NK-92 (cell line): ENCODE results near the gene ELOF1.
"Not testable (repeated sequence)": the region's sequence is repeated elsewhere in the genome, so short reads cannot be mapped to it uniquely, and the experiment has no call there.

Experiments
- DNase-seq: peaks from one replicate; lab custom pipeline; 2025; ENCODE audit not compliant: unreplicated experiment; lab: John Stamatoyannopoulos, UW

The ELOF1 gene

DNA sequence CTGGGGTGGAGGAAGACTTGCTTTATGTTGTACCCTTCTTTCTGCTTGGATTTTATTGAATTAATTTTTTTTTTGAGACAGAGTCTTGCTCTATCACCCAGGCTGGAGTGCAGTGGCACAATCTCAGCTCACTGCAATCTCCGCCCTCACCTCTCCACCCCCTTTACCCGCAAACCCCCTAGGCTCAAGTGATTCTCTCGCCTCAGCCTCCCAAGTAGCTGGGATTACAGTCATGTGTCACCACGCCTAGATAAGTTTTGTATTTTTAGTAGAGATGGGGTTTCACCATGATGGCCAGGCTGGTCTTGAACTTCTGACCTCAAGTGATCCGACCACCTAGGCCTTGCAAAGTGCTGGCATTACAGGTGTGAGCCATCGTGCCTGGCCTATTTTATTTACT is 14.3 kb upstream of the ELOF1 start:
- not testable (repeated sequence) for DNase-seq

DNA sequence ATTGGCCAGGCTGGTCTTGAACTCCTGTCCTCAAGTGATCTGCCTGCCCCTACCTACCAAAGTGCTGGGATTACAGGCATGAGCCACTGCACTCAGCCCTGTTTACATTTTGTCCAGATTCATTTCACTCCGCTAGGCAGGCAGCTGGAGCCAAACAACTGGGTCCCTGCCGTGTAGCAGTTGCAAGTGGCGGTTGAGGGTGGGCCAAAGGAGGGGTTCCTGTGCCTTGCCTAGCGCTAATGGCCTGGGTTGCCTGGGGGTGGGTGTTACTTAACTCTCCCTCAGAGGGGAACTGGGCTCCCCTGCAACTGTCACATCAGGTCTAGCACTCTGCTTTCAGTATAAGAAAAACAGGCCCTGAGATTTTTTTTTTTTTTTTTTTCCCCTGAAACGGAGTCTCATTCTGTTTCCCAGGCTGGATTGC is 11.0 kb upstream of the ELOF1 start:
- no peak for DNase-seq

DNA sequence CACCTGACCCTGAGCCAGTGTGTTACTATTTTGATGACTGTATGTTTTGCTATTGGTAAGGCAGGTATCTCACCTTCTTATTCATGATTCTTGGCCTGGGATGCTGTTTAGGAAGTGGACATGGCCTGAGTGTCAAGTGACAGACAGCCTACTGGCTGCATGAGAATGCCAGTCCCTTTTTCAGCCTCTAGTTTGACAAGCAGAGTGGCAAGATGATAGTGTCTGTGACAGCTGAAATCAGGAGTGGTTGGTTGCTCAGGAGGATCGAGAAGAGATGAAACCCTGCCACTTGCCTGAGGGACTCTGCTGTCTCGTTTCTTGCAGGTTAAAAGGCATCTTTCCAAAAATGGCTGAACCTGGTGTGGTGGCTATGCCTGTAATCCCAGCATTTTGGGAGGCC is 7.1 kb upstream of the ELOF1 start:
- DNase-seq, result no peak

DNA sequence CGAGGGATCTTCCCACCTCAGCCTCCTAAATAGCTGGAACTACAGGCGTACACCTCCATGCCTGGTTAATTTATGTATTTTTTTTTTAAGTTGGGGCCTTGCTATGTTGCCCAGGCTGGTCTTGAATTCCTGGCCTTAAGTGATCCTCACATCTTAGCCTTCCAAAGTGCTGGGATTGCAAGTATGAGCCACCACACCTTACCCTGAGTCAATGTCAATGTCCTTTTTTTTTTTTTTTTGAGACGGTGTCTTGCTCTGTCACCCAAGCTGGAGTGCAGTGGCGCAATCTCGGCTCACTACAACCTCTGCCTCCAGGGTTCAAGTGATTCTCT is 6.6 kb upstream of the ELOF1 start:
- DNase-seq, result not testable (repeated sequence)

DNA sequence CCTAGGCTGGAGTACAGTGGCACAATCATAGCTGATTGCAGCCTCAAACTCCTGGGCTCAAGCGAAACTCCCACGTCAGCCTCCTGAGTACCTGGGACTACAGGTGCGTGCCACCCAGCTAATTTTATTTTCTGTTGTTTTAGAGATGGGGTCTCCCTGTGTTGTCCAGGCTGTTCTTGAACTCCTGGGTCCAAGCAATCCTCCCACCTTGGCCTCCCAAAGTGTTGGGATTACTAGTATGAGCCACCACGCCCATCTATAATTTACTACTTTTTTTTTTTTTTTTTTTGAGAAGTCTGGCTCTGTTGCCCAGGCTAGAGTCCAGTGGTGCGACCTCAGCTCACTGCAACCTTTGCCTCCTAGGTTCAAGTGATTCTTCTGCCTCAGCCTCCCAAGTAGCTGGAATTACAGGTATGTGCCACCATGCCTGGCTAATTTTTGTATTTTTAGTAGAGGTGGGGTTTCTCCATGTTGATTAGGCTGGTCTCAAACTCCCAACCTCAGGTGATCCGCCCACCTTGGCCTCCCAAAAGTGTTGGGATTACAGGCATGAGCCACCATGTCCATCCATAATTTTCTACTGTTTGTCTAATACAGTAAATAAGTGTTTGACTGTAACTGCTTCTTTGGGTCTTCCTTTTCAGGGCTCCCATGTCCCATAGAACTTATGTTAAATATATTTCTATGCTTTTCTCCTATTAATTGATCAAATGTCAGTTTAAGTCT is 5.2 kb upstream of the ELOF1 start:
- DNase-seq, result not testable (repeated sequence)

DNA sequence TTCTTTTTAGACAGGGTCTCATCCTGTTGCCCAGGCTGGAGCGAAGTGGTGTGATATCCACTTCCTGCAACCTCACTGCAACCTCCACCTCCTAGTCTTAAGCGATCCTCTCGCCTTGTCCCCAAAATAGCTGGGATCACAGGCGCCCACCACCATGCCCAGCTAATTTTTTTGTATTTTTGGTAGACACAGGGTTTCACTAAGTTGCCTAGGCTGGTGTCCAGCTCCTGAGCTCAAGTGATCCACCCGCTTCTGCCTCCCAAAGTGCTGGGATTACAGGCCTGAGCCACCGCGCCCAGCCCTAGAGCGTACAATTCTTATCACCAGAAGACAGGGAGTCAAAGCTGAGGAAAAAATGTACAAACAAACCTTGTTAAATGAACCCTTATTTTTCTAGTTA is 4.5 kb upstream of the ELOF1 start:
- DNase-seq, result no peak

DNA sequence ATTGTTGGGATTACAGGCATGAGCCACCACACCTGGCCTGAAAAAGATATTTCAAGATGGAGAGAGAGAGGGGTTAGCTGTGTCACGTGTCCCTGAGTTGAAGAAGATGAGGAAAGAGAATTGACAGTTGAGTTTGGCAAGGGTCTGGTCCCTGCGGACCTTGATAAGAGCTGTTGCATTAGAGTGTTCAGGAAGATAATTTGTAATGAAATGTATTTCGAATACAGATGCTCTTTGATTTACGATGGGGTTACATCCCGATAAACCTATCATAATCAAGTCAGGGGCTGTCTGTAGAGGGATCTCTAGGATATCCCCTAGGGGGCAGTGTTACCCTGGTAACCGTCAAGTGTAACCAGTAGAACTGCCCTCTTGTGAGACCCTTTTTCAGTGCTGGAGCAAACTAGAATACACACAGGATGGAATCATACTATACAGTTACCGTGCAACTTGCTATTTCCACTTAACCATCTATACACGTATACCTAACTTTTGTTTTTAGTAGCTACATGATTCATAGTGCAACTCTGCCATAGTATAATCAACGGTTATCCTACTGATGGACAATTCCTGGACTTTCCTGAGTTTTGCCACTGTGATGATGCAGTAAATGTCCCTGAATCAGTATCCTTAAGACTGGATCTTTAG is 1.5 kb upstream of the ELOF1 start:
- DNase-seq, result no peak

DNA sequence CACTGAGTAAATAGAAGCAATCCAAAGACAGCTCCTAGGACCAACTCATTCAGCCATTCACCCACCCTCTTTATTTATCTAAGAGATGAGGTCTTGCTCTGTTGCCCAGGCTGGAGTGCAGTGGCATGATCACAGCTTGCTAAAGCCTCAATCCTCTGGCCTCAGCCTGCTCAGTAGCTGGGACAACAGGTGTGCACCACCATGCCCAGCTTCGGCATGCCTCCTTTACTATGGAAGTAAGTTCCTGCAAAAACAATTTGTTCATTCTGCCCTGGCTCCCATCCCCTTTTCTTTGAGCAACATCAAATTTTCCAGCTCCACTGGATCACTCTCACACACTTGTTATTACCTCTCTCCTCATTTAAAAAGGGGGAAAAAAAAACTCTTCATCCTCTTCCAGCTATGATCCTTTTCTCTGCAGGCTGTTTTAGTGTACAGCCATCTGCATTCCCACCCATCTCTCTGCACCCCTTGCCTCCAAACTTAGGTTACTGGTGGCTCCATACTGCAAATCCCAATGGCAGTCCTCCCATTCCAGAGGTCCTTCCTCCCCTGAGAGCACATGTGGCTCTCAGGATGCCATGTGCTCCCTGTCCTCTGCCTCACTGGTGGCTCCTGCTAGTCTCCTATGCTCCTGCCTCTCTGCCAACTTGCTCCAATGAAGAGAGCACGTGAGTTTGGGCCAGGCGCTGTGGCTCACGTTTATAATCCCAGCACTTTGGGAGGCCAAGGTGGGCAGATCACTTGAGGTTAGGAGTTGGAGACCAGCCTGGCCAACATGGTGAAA is 2.2 kb downstream of the ELOF1 start:
- no peak for DNase-seq

DNA sequence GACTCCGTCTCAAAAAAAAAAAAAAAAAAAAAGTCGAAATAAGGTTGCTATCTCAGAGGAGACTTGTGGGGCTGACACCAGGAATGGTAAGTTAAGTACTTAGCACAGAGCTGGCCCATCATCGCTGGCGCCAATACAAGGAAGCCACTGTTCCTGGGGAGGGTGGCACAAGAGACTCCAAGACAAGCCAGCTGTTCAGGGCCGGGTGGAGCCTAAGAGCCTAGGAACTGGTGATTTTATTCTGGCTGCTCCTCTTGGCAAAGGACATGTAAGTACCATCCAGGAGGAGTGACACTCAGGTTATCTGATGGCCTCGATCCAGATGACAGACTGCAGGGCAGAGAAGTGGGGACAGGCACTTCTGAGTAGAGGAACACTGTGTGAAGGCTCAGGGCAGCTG is 3.8 kb downstream of the ELOF1 start:
- no peak for DNase-seq

DNA sequence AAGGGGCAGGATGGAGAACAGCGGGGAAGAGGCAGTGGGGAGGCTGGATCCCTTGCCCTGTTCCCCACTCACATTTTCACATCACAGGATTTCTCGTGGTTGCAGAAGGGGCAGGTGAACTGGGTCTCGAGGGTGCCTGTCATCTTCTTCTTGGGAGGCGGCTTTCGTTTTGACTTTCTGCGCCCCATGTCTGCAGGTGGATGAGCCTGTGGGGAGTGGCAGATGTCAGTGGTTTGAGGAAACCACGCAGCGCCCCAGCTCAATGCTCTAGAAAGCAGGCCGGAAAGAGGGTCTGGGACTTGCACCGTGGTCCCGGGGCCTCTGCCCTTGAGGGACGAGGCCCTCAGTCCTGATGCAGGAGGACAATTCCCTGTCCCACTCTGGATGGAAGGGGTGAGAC is 4.9 kb downstream of the ELOF1 start:
- no peak for DNase-seq

DNA sequence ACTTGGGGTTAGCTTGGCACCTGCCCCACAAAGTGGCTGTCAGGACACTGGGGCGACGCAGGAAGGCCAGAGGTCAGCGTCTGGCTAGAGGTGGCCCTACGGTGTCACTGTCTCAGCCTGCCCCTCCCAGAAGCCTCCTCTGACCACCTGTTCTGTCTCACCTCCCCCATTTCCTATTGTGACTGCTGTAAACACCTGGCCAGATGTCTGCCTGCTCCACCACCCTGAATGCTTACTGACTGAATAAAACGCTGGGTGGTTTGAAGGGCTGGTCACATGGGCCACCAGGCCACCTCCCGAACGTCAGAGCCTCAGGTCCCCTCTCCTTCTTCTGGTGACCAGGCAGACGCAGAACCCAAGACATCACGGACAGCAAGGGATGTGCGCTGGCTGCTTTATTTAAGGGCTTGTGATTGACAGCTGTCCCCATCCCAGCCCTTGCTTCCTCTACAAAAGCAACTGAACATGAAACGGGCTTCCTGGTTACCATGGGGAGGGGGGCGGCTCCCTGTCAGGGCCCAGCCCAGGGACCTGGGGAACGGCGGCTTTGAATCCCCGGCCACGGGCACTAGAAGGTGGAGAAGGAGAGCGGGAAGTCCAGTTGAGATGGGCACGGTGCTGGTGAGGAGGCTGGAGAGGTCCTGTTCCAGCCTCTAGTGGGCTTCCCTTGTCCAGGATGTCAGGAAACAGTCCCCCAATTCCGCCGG is 6.2 kb downstream of the ELOF1 start:
- DNase-seq, result no peak

DNA sequence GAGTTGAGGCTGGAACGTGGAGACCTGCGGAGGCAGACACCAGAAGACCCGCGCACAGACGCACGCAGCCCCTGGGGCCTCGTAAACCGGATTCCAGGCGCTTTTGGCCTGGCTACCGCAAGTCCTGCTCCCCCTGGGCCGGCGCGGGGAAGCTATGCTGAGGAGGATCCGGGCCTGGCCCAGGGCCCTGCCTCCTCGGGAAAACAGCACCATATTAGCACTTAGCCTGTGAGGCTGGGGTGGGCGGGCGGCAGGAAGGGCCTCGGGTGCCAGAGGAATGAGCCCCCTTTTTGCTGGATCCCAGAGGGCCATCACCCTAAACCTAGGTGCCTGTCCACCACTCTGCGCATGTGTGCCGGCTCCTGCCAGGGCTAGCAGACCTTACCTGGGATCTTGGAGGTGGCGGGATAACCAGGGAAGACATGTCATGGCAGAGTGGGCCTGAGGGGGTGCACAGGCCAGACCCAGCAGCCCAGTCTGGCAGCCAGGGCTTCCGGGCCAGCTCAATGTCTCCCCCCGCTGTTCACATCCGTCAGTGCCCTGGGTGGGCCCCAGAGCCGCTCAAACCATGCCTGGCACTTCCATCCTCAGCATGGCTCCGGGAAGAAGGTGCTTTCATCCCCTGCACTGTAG is 7.3 kb downstream of the ELOF1 start:
- no peak for DNase-seq

DNA sequence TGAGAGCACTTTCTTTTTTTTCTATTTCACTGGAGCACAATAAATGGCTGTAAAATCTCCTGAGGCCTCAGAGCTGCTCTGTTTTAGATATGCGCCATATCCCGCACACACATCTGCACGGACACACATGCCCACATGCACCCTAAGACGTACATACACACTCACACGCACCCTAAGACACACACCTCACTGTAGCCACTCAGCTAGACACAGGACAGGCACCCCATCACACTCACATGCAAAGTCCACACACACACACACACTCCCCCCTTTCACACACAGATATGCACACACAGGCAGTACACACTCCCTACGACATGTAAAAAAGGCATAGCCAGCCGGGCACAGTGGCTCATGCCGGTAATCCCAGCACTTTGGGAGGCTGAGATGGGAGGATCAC is 8.8 kb downstream of the ELOF1 start:
- DNase-seq, result no peak

DNA sequence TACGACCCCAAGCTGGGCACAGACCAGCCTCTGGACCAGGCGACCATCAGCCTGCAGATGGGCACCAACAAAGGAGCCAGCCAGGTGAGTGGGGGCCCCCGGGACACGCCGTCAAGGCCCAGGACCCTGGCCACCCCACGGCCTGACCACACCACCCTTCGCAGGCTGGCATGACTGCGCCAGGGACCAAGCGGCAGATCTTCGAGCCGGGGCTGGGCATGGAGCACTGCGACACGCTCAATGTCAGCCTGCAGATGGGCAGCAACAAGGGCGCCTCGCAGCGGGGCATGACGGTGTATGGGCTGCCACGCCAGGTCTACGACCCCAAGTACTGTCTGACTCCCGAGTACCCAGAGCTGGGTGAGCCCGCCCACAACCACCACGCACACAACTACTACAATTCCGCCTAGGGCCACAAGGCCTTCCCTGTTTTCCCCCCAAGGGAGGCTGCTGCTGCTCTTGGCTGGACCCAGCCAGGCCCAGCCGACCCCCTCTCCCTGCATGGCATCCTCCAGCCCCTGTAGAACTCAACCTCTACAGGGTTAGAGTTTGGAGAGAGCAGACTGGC is 9.6 kb downstream of the ELOF1 start:
- DNase-seq, result no peak

DNA sequence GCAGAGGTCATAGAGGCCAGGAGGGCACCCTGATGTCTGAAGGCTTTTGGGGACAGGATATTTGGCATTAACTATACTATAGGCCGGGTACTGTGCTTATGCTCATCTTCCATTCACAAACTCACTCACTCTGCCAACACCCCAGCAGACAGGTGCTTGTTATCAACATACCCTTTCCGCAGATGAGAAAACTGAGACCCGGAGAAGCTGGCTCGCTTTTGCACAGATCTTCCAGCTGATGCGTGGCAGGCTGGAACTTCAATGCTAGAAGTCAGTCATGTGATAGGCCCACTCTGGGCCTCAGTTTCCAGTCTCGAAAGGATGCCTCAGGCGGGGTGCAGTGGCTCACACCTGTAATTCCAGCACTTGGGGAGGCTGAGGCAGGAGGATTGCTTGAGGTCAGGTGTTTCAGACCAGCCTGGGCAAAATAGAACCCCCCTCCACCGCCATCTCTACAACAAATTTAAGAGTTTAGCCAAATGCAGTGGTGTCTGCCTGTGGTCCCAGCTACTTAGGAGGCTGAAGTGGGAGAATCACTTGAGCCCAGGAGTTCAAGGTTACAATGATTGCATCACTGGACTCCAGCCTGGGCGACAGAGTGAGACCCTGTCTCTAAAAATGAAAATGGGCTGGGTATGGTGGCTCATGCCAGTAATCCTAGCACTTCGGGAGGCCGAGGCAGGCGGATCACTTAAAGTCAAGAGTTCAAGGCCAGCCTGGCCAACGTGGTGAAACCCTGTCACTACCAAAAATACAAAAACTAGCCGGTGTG is 10.9 kb downstream of the ELOF1 start:
- no peak for DNase-seq

DNA sequence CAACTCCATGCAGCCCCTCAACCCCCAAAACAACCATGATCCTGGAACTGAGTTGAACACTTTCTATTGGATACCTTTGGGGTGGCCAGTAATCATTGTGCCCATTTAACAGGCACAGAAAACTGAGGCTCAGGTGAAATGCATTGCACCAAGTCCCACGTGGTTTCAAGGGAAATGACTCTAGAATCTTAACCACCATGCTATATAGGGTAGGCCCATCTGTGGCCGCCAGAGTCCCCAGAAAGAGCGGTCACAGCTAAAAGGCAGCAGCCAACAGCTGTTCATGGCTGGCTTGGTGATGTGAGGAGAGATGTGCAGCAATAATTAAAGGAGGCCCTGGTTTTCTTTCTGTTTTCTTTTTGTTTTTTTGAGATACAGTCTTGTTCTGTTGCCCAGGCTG is 17.8 kb downstream of the ELOF1 start:
- no peak for DNase-seq

DNA sequence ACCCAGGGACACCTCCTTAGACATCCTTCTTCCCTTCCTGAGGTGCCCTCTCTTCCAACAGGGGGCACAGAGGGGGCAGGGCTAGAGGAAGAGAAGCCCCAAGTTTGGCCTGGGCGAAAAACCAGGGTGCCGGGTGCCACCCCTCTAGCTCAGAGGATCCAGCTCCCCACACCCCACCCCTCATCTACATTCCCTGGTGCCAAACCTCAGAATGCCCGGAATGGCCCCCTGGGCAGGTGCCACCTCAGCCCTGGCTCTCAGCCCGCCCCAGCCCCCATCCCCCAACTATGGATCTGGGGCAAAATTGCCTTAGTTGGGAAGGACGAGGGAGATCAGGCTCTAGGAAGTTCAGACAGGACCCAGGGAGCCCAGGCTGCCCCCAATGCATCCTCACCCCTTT is 18.4 kb downstream of the ELOF1 start:
- DNase-seq, result no peak

DNA sequence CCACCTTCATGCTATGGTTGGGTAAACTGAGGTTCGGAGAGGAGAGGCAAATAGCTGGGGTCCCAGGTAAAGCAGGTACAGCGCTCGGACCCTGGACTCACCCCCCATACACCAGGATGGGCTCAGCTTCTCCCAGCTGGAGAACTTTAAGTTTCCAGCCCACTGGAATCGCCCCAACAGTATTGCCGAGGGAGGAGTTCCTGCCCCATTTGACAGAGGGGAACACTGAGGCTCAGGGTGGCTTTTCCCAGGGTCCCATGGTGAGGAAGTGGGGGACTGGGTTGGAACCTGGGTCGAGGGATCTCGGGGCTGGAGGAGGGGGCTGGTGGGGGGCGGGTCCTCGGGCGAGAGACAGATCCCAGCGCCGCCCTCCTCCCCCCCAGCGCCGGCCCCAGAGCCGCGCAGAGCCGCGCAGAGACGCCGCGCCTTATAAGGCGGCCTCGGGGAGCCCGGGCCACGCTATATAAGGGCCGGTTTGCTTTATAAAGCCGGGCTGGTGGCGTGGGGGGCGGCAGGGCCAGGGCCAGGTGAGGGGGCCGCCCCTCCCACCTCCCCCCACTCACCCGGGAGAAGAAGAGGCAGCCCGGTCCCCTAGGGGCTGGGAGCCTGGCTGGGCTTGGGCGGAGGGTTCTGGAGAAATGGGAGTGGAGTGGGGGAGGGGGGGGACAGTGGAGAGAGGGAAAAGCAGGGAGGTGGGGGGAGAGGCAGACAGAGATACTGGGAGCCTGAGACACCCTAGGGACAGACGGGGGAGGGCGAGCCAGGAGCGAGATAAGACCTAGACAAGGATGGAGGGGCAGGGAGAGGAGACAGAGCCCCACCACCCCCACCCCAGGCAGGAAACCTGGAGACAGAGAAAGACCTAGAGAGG is 19.3 kb downstream of the ELOF1 start:
- no peak for DNase-seq
